Brain microvascular endothelial cell (primary cell): ENCODE measurements around the gene CHPF.

Experiments
- DNase-seq: peaks from one replicate; pipeline ENCODE4 v3.0.0-alpha.2; 2020
- H3K27ac ChIP-seq: fragments of 250-450 bp; sonication (Bioruptor Pico); 2 replicates; pipeline ENCODE4 v1.5.1; 2020; ENCODE audit warnings: mild to moderate bottlenecking, moderate library complexity
- H3K27me3 ChIP-seq: fragments of 250-450 bp; sonication (Bioruptor Pico); replicated peaks from 2 replicates; pipeline ENCODE4 v1.5.1; 2020; ENCODE audit warnings: mild to moderate bottlenecking
- H3K36me3 ChIP-seq: fragments of 250-450 bp; sonication (Bioruptor Pico); replicated peaks from 2 replicates; pipeline ENCODE4 v1.5.1; 2020; ENCODE audit warnings: mild to moderate bottlenecking
- H3K4me3 ChIP-seq: 2 replicates; pipeline ENCODE4 v1.5.1; 2011; ENCODE audit warnings: low read depth, mild to moderate bottlenecking, control low read depth, low read length, moderate library complexity
- in situ Hi-C: cut with HindIII; loops from 2 replicates; pipeline ENCODE4 v1.10.0; 2017; ENCODE audit warnings: low sequenced_read_pairs, low pct_ligation_motif_present
- TF ChIP-seq, protein P1 (sequence below): IDR thresholded peaks from 2 replicates; pipeline ENCODE4 v1.5.1; 2011; ENCODE audit warnings: low read depth, mild to moderate bottlenecking, moderate library complexity, low read length, control low read depth, inconsistent platforms; ENCODE audit errors: missing control alignments

The CHPF gene

DNA sequence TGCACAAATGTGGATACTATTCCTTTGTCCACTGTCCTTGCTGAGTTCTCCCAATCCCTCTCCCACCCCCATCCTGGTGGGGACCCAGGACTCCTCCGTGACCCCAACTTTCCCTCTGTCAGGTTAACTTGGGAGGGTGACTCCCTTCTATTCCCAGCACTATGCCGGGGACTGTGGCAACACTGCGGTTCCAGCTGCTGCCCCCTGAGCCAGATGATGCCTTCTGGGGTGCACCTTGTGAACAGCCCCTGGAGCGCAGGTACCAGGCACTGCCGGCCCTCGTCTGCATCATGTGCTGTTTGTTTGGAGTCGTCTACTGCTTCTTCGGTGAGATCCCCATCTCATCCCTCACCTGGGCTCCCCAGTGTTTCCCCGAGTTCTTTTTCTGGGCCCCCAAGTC is 958 bp upstream of the CHPF start:
- no peak overlapping the region for H3K27ac ChIP-seq
- in situ Hi-C loops = no loop called here
- no peak overlapping the region for H3K4me3 ChIP-seq

DNA sequence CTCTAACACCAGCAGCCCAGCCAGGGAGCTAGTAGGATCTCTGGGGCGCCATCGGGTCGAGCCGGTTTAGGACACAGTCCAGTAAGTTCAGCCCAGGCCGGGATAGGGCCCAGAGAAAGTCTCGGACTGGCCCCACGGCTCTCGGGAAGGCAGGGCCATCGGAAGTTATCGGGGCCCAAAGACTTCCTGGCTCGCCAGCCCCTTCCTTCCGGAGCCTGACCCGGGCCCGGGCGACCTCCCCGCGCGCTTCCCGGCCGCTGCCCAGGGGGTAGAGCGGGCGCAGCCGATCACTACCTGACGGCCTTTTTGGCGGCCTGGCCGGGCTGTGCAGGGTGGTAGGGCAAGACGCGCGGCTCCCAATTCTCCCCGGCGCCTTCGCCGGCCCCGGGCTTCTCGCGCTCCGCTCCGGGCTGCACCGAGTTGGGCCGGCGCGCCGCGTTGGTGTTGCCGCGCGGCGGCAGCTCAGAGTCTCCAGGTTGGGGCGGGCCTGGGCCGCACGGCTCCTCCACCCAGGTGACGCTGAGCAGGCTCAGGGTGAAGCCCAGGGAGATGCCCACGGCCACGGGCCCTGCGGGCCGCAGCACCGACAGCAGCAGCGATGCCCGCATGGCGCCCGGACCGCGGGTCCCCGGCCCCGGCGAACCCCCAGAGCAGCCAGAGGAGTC is 546 bp downstream of the CHPF start:
- Histone ChIP-seq H3K27me3 (no peaks in the 10 kb centered on the region), H3K36me3 (peaks cover 26% of the 10 kb centered on the region), H3K4me3 (peak overlapping the region; percentile 70), H3K27ac (peak overlapping the region; percentile 61)
- DNase-seq = peak; percentile 15
- in situ Hi-C loops = no loop called here
- TF ChIP-seq, protein P1, sequence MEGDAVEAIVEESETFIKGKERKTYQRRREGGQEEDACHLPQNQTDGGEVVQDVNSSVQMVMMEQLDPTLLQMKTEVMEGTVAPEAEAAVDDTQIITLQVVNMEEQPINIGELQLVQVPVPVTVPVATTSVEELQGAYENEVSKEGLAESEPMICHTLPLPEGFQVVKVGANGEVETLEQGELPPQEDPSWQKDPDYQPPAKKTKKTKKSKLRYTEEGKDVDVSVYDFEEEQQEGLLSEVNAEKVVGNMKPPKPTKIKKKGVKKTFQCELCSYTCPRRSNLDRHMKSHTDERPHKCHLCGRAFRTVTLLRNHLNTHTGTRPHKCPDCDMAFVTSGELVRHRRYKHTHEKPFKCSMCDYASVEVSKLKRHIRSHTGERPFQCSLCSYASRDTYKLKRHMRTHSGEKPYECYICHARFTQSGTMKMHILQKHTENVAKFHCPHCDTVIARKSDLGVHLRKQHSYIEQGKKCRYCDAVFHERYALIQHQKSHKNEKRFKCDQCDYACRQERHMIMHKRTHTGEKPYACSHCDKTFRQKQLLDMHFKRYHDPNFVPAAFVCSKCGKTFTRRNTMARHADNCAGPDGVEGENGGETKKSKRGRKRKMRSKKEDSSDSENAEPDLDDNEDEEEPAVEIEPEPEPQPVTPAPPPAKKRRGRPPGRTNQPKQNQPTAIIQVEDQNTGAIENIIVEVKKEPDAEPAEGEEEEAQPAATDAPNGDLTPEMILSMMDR = no peak

More for the DNA sequence above, 958 bp upstream of the CHPF start:
- TF ChIP-seq, protein P1 = no peak
- Histone ChIP-seq H3K36me3 (peaks cover 19% of the 10 kb centered on the region), H3K27me3 (no peaks in the 10 kb centered on the region)
- DNase-seq = no peak

DNA sequence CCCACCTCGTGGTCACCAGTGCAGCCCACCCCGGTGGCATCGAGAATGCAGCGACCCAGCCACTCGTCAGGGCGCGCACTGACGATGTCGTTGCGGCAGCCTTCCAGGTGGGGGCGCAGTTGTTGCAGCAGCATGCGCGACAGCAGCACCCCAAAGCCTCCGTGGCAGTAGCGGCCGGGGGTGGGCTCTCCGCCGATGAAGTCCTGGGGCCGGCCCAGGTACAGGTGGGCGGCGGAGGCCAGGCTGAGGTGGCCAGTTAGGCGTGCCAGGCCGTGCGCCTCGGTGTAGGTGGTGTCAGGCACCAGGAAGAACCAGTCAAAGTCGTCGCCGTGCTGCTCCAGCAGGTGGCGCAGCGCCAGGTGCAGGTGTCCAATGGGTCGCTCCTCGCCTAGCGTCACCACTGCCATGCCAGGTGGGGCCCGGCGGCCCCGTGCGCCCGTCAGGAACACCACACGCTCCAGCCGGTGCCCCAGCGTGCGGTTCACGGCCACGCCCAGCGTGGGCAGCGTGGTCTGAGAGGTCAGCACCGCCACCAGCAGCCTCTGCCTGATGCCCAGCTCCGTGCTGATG is 1.9 kb downstream of the CHPF start:
- Histone ChIP-seq H3K27me3 (no peaks in the 10 kb centered on the region), H3K36me3 (peaks cover 26% of the 10 kb centered on the region), H3K27ac (no peak overlapping the region), H3K4me3 (peak overlapping the region; percentile 70)
- in situ Hi-C loops = no loop called here
- TF ChIP-seq, protein P1 = peak; percentile 92
- peak; percentile 49 for DNase-seq

GRCh38 chr2:219540784-219541504 is 2.7 kb downstream of the CHPF start:
- H3K27me3 ChIP-seq = no peaks in the 10 kb centered on the region
- no peak overlapping the region for H3K4me3 ChIP-seq
- in situ Hi-C loops = no loop called here
- no peak overlapping the region for H3K27ac ChIP-seq
- DNase-seq = no peak
- TF ChIP-seq, protein P1 = no peak
- peaks cover 26% of the 10 kb centered on the region for H3K36me3 ChIP-seq

GRCh38 chr2:219539926-219540678 is 3.5 kb downstream of the CHPF start:
- no peak overlapping the region for H3K27ac ChIP-seq
- peaks cover 26% of the 10 kb centered on the region for H3K36me3 ChIP-seq
- H3K27me3 ChIP-seq = no peaks in the 10 kb centered on the region
- DNase-seq = no peak
- H3K4me3 ChIP-seq = no peak overlapping the region
- in situ Hi-C loops = no loop called here
- TF ChIP-seq, protein P1 = no peak
